H9 (cell line): ENCODE results near the gene RNF213. TPM values are rescaled to one million over a fixed set of nuclear protein-coding genes. Genes with fewer than 3 reads are reported as not detected.

ENCODE experiments used
- DNase-seq: peaks from one replicate; pipeline ENCODE4 v3.0.0-alpha.2; 2017
- H2AFZ ChIP-seq: one replicate; pipeline ENCODE4 v1.6.1; 2013; ENCODE audit warnings: mild to moderate bottlenecking, low read length, control low read depth, moderate library complexity
- H2AK5ac ChIP-seq: 2 replicates; pipeline ENCODE4 v1.6.1; 2013; ENCODE audit warnings: low read length, control low read depth, mixed read lengths; ENCODE audit not compliant: insufficient read length
- H2BK120ac ChIP-seq: one replicate; pipeline ENCODE4 v1.6.1; 2013; ENCODE audit warnings: low read depth, mild to moderate bottlenecking, low read length, control low read depth, inconsistent platforms; ENCODE audit not compliant: poor library complexity, severe bottlenecking
- H2BK12ac ChIP-seq: 2 replicates; pipeline ENCODE4 v1.6.1; 2013; ENCODE audit warnings: low read length, control low read depth, mixed read lengths, low read depth; ENCODE audit not compliant: insufficient read length
- H2BK15ac ChIP-seq: 2 replicates; pipeline ENCODE4 v1.6.1; 2013; ENCODE audit warnings: low read depth, low read length, control low read depth
- H2BK20ac ChIP-seq: one replicate; pipeline ENCODE4 v1.6.1; 2013; ENCODE audit warnings: low read depth, mild to moderate bottlenecking, low read length, control low read depth, inconsistent platforms; ENCODE audit not compliant: poor library complexity, severe bottlenecking
- H2BK5ac ChIP-seq: 2 replicates; pipeline ENCODE4 v1.6.1; 2013; ENCODE audit warnings: low read length, control low read depth, mixed read lengths; ENCODE audit not compliant: insufficient read length
- H3K14ac ChIP-seq: 2 replicates; pipeline ENCODE4 v1.6.1; 2013; ENCODE audit warnings: low read length, control low read depth; ENCODE audit not compliant: insufficient read depth
- H3K18ac ChIP-seq: 2 replicates; pipeline ENCODE4 v1.6.1; 2013; ENCODE audit warnings: low read depth, mild to moderate bottlenecking, mixed read lengths, low read length, control low read depth; ENCODE audit not compliant: insufficient read length
- H3K23ac ChIP-seq: 2 replicates; pipeline ENCODE4 v1.6.1; 2013; ENCODE audit warnings: low read length, control low read depth, mixed read lengths, low read depth; ENCODE audit not compliant: insufficient read length
- H3K23me2 ChIP-seq: 2 replicates; pipeline ENCODE4 v1.6.1; 2013; ENCODE audit warnings: low read depth, mild to moderate bottlenecking, mixed read lengths, low read length, control low read depth; ENCODE audit not compliant: insufficient read length, poor library complexity, severe bottlenecking
- H3K27ac ChIP-seq: 2 replicates; pipeline ENCODE4 v1.5.1; 2013; ENCODE audit warnings: low read length, control low read depth, mixed read lengths, low read depth; ENCODE audit not compliant: insufficient read length
- H3K27me3 ChIP-seq: 2 replicates; pipeline ENCODE4 v1.6.1; 2013; ENCODE audit warnings: low read length, control low read depth, inconsistent platforms; ENCODE audit not compliant: insufficient read depth
- H3K4ac ChIP-seq: 2 replicates; pipeline ENCODE4 v1.6.1; 2013; ENCODE audit warnings: low read depth, mild to moderate bottlenecking, control low read depth, inconsistent platforms, low read length, moderate library complexity
- H3K4me1 ChIP-seq: 2 replicates; pipeline ENCODE4 v1.6.1; 2013; ENCODE audit warnings: low read length, control low read depth, inconsistent platforms; ENCODE audit not compliant: insufficient read depth
- H3K4me2 ChIP-seq: 2 replicates; pipeline ENCODE4 v1.6.1; 2013; ENCODE audit warnings: low read length, control low read depth, mixed read lengths; ENCODE audit not compliant: insufficient read length, insufficient read depth
- H3K56ac ChIP-seq: 2 replicates; pipeline ENCODE4 v1.6.1; 2013; ENCODE audit warnings: low read depth, mild to moderate bottlenecking, mixed read lengths, low read length, control low read depth; ENCODE audit not compliant: insufficient read length
- H3K79me1 ChIP-seq: 2 replicates; pipeline ENCODE4 v1.6.1; 2013; ENCODE audit warnings: low read depth, mild to moderate bottlenecking, moderate library complexity, low read length, control low read depth, inconsistent platforms; ENCODE audit not compliant: insufficient read depth, poor library complexity, severe bottlenecking
- H3K79me2 ChIP-seq: 2 replicates; pipeline ENCODE4 v1.6.1; 2013; ENCODE audit warnings: low read length, control low read depth, inconsistent platforms; ENCODE audit not compliant: insufficient read depth
- H3K9ac ChIP-seq: 2 replicates; pipeline ENCODE4 v1.6.1; 2013; ENCODE audit warnings: low read length, control low read depth, mixed read lengths; ENCODE audit not compliant: insufficient read length; ENCODE audit errors: extremely low read depth
- H3K9me3 ChIP-seq: one replicate; pipeline ENCODE4 v1.6.1; 2013; ENCODE audit warnings: low read depth, low read length, inconsistent platforms; ENCODE audit not compliant: control insufficient read depth
- H3T11ph ChIP-seq: one replicate; pipeline ENCODE4 v1.6.1; 2013; ENCODE audit warnings: mild to moderate bottlenecking, low read length, control low read depth, inconsistent platforms
- H4K20me1 ChIP-seq: one replicate; pipeline ENCODE4 v1.6.1; 2013; ENCODE audit not compliant: control insufficient read depth, insufficient read length, insufficient read depth
- H4K5ac ChIP-seq: 2 replicates; pipeline ENCODE4 v1.6.1; 2013; ENCODE audit warnings: low read depth, mild to moderate bottlenecking, mixed read lengths, low read length, control low read depth; ENCODE audit not compliant: insufficient read length
- H4K8ac ChIP-seq: replicated peaks from 2 replicates; pipeline ENCODE4 v1.6.1; 2013; ENCODE audit warnings: low read length, control low read depth, mixed read lengths, low read depth; ENCODE audit not compliant: insufficient read length
- H4K91ac ChIP-seq: 2 replicates; pipeline ENCODE4 v1.6.1; 2013; ENCODE audit warnings: low read depth, mild to moderate bottlenecking, moderate library complexity, mixed read lengths, low read length, control low read depth; ENCODE audit not compliant: insufficient read length
- H3K27ac Mint-ChIP-seq, 3 experiments: 2 replicates in 2 of 3; 3 replicates in 1 of 3; pipeline ENCODE4 v1.8.0; 2020 to 2021; ENCODE audit warnings: mixed read lengths in 3 of 3, mild to moderate bottlenecking in 1 of 3, moderate library complexity in 1 of 3
- H3K27me3 Mint-ChIP-seq: 2 replicates; pipeline ENCODE4 v1.8.0; 2021; ENCODE audit warnings: low read depth, mild to moderate bottlenecking, moderate library complexity, mixed read lengths
- H3K36me3 Mint-ChIP-seq, 3 experiments: 2 replicates in 2 of 3; 3 replicates in 1 of 3; pipeline ENCODE4 v1.8.0; 2020 to 2021; ENCODE audit warnings: low read depth in 3 of 3, mixed read lengths in 3 of 3; ENCODE audit not compliant: insufficient read depth in 1 of 3
- H3K4me1 Mint-ChIP-seq, 2 experiments: 2 replicates each; pipeline ENCODE4 v1.8.0; 2020; ENCODE audit warnings: mixed read lengths in 2 of 2
- H3K4me3 Mint-ChIP-seq, 2 experiments: 2 replicates in 1 of 2; 3 replicates in 1 of 2; pipeline ENCODE4 v1.8.0; 2020 to 2021; ENCODE audit warnings: mild to moderate bottlenecking in 2 of 2, mixed read lengths in 2 of 2, moderate library complexity in 1 of 2
- H3K9me3 Mint-ChIP-seq, 2 experiments: 2 replicates in 1 of 2; 3 replicates in 1 of 2; pipeline ENCODE4 v1.8.0; 2020; ENCODE audit warnings: mild to moderate bottlenecking in 2 of 2, mixed read lengths in 2 of 2, moderate library complexity in 1 of 2
- CTCF ChIP-seq: fragments of 200-600 bp; sonication (generic); conservative IDR thresholded peaks from 3 replicates; pipeline ENCODE4 v1.8.0; 2021; ENCODE audit warnings: antibody characterized with exemption, mild to moderate bottlenecking
- WGBS: extraction: QIAGEN DNeasy Blood & Tissue Kit; methylation state at CpG from one replicate; pipeline ENCODE4 v1.1.7; 2013; ENCODE audit warnings: missing lambda C conversion rate, low lambda C conversion rate, mixed read lengths; ENCODE audit not compliant: insufficient read length; ENCODE audit errors: extremely low coverage; 5-methylcytosine and 5-hydroxymethylcytosine counted together
- total RNA-seq: library from RNA; stranded (reverse); gene quantifications from 2 replicates; pipeline ENCODE4 v1.2.1, GENCODE V29; 2021

Gene RNF213
- total RNA-seq, 1 experiment from 2014 or later: 34.3 TPM

GRCh38 chr17:80427366-80428282 is 167.0 kb downstream of the RNF213 start:
- Histone ChIP-seq H3K4me2 (no peak overlapping the region), H3K27me3 (no peaks in the 10 kb centered on the region), H2AFZ (no peak overlapping the region), H3K27ac (no peak overlapping the region), H3K14ac (no peak overlapping the region; the same call in 1 of the 2 replicates), H3K23ac (no peak overlapping the region), H4K20me1 (no peaks in the 10 kb centered on the region), H2BK120ac (no peak overlapping the region), H3K23me2 (no peaks in the 10 kb centered on the region), H3K4me1 (no peaks in the 10 kb centered on the region), H2BK5ac (no peak overlapping the region), H3K9me3 (no peaks in the 10 kb centered on the region), H3T11ph (no peak overlapping the region), H4K5ac (no peak overlapping the region), H2BK20ac (no peak overlapping the region), H3K79me2 (no peaks in the 10 kb centered on the region), H4K91ac (no peak overlapping the region), H2BK12ac (no peak overlapping the region), H3K4ac (no peak overlapping the region), H4K8ac (no peak overlapping the region), H3K18ac (no peak overlapping the region), H2BK15ac (no peak overlapping the region), H3K56ac (no peak overlapping the region), H2AK5ac (no peak overlapping the region), H3K79me1 (no peaks in the 10 kb centered on the region), H3K9ac (no peak overlapping the region)
- no peak for TF ChIP-seq CTCF
- no peaks in the 10 kb centered on the region for H3K9me3 Mint-ChIP-seq
- WGBS: no CpG with 5 or more reads among the region's 27 CpGs
- H3K4me1 Mint-ChIP-seq: peaks cover 4 to 10% of the 10 kb centered on the region in 2 experiments
- H3K36me3 Mint-ChIP-seq: no peaks in the 10 kb centered on the region
- peaks cover 4% of the 10 kb centered on the region for H3K27me3 Mint-ChIP-seq
- H3K4me3 Mint-ChIP-seq: no peak overlapping the region
- peak; percentile 39 for DNase-seq
- H3K27ac Mint-ChIP-seq: peak overlapping the region in 1 of 3 experiments; percentile 83; a peak in 1 of 7 replicates
